IPS-15b (cell line): Measurements from ENCODE around the gene ARF1.

Source experiments
- H3K27me3 ChIP-seq: one replicate; pipeline ENCODE4 v1.6.1; 2013; ENCODE audit warnings: low read length; ENCODE audit not compliant: control insufficient read depth, insufficient read depth
- H3K36me3 ChIP-seq: one replicate; pipeline ENCODE4 v1.6.1; 2013; ENCODE audit warnings: low read length; ENCODE audit not compliant: control insufficient read depth, insufficient read depth
- H3K4me1 ChIP-seq: one replicate; pipeline ENCODE4 v1.6.1; 2013; ENCODE audit warnings: mild to moderate bottlenecking, low read length; ENCODE audit not compliant: control insufficient read depth, insufficient read depth
- H3K4me3 ChIP-seq: one replicate; pipeline ENCODE4 v1.5.1; 2013; ENCODE audit warnings: low read depth, low read length
- H3K9ac ChIP-seq: one replicate; pipeline ENCODE4 v1.6.1; 2013; ENCODE audit warnings: low read depth, mild to moderate bottlenecking, low read length
- H3K9me3 ChIP-seq: one replicate; pipeline ENCODE4 v1.6.1; 2013; ENCODE audit warnings: mild to moderate bottlenecking, low read length; ENCODE audit not compliant: control insufficient read depth, insufficient read depth

ARF1 gene

GRCh38 chr1:228084325-228084724 lies 1.8 kb downstream of the ARF1 start:
- Histone ChIP-seq H3K4me3 (peak overlapping the region; percentile 77), H3K36me3 (no peaks in the 10 kb centered on the region), H3K9ac (no peak overlapping the region), H3K4me1 (peaks cover 4% of the 10 kb centered on the region), H3K27me3 (peaks cover 3% of the 10 kb centered on the region), H3K9me3 (no peaks in the 10 kb centered on the region)

DNA sequence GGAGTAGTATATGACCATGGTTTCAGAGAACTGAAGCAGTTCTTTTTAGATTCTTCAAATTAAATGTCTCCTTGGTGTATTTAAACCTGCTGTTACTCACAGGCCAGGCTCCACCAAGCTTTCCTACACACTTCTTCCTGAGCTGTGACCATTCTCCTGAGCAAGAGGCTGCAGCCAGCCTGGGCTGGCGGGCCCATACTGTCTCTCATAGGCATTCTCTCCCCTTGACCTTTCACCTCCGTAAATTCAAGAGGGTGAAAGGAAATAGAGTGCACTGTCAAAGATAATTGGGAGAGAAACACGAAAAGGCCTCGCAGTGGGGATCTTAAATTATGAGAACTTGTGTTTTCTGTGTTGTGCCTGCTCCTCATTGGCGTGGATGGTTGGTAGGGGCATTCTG lies 2.3 kb downstream of the ARF1 start:
- Histone ChIP-seq H3K4me1 (peaks cover 4% of the 10 kb centered on the region), H3K27me3 (no peaks in the 10 kb centered on the region), H3K9me3 (no peaks in the 10 kb centered on the region), H3K4me3 (peak overlapping the region; percentile 77), H3K9ac (no peak overlapping the region), H3K36me3 (no peaks in the 10 kb centered on the region)

- Histone ChIP-seq H3K9me3 (no peaks in the 10 kb centered on the region), H3K4me1 (peaks cover 4% of the 10 kb centered on the region), H3K27me3 (no peaks in the 10 kb centered on the region), H3K4me3 (no peak overlapping the region), H3K36me3 (no peaks in the 10 kb centered on the region), H3K9ac (no peak overlapping the region)
Measured at GRCh38 chr1:228085287-228085951, 2.9 kb downstream of the ARF1 start.

DNA sequence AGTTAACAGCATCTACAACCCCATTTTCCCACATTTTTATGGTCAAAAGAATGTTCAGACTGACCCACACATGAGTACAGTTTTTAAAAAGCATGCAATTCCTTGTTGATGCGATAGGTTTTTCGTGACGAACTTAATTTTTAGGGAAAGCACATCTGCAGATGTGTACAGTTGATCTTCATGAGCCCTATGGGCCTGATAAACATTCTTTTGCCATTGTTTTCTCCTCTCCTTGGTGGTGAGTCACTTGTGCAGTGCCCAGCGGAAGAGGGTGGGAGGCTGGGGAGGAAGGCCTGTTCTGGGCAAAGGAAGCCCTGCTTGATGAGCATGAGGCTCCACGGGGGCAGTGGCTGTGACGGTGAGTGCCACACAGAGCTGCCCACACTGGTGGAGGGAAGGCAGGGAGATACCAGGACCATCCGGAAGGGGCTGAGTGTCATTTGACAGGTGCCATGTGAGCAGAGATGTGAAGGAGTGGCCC lies 5.3 kb downstream of the ARF1 start:
- H3K9me3 ChIP-seq, result no peaks in the 10 kb centered on the region
- H3K4me3 ChIP-seq, result no peak overlapping the region
- H3K27me3 ChIP-seq, result no peaks in the 10 kb centered on the region
- no peak overlapping the region for H3K9ac ChIP-seq
- peaks cover 4% of the 10 kb centered on the region for H3K4me1 ChIP-seq
- H3K36me3 ChIP-seq, result peaks cover 3% of the 10 kb centered on the region

GRCh38 chr1:228088586-228089498 lies 6.3 kb downstream of the ARF1 start:
- Histone ChIP-seq H3K9ac (no peak overlapping the region), H3K4me3 (no peak overlapping the region), H3K9me3 (no peaks in the 10 kb centered on the region), H3K4me1 (peaks cover 4% of the 10 kb centered on the region), H3K27me3 (no peaks in the 10 kb centered on the region), H3K36me3 (peaks cover 3% of the 10 kb centered on the region)

- H3K36me3 ChIP-seq, result peaks cover 3% of the 10 kb centered on the region
- no peaks in the 10 kb centered on the region for H3K4me1 ChIP-seq
Measured at GRCh38 chr1:228089519-228090380, 7.2 kb downstream of the ARF1 start.

GRCh38 chr1:228090613-228091081 lies 8.1 kb downstream of the ARF1 start:
- Histone ChIP-seq H3K9me3 (no peaks in the 10 kb centered on the region), H3K4me3 (no peak overlapping the region), H3K27me3 (no peaks in the 10 kb centered on the region), H3K36me3 (peaks cover 3% of the 10 kb centered on the region), H3K9ac (no peak overlapping the region), H3K4me1 (no peaks in the 10 kb centered on the region)

More at GRCh38 chr1:228089519-228090380, 7.2 kb downstream of the ARF1 start:
- no peak overlapping the region for H3K4me3 ChIP-seq
- no peaks in the 10 kb centered on the region for H3K9me3 ChIP-seq
- H3K27me3 ChIP-seq, result no peaks in the 10 kb centered on the region
- H3K9ac ChIP-seq, result no peak overlapping the region

DNA sequence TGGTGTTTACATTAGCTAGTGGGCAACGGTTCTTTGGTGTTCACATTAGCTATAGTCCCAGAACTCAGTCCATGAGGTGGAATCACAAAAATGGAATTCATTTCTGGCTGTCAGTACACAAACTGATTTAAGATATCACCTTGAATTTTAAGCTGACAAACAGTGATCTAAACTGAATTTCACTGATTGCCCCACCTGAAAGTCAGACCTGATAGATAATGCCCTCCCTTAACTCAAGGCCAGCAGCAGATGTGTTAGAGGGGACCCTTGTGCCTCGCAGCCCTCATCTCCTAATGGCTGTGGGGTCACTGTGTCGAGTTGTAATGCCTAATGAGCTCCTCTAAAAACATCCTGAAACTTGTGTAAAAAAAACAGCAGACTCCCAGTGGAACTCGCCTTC lies 8.6 kb downstream of the ARF1 start:
- Histone ChIP-seq H3K4me3 (no peak overlapping the region), H3K4me1 (no peaks in the 10 kb centered on the region), H3K36me3 (peaks cover 3% of the 10 kb centered on the region), H3K9ac (no peak overlapping the region), H3K27me3 (no peaks in the 10 kb centered on the region), H3K9me3 (no peaks in the 10 kb centered on the region)

GRCh38 chr1:228092342-228093049 lies 10.0 kb downstream of the ARF1 start:
- H3K36me3 ChIP-seq, result peaks cover 3% of the 10 kb centered on the region
- no peaks in the 10 kb centered on the region for H3K9me3 ChIP-seq
- no peaks in the 10 kb centered on the region for H3K4me1 ChIP-seq

DNA sequence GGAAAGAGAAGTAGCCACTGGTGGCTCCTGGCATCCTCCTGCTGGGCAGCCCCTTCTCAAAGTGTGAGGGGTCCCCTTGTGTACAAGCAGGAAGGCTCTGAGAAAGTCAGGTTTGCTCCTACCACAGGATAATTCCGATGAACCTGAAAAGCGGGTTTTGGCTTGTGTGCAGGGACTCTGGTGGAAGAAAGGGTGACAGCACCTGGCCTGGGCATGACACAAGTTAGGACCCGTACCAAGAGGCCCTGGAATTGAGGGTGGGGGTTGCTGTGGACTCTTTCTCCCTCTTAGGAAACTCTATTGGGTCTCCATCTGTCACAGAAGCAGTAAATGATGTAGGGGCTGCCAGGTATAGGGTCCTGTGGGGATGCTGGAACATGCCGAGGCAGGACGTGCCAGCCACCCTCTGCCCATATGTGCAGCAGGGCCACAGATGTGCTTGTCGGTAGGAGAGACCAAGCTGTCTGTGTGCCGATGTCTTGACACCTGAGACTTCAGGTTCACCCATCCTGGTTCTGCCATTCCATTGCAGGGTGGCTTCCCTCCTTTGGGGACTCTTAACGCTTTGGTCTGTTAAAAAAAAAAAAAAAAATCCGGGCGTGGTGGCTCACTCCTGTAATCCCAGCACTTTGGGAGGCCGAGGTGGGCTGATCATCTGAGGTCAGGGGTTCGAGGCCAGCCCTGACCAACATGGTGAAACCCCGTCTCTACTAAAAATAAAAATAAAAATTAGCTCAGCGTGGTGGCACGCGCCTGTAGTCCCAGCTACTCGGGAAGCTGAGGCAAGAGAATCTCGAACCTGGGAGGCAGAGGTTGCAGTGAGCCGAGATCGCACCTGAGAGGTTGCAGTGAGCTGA lies 10.8 kb downstream of the ARF1 start:
- no peaks in the 10 kb centered on the region for H3K27me3 ChIP-seq
- no peaks in the 10 kb centered on the region for H3K4me1 ChIP-seq
- no peak overlapping the region for H3K4me3 ChIP-seq
- H3K9me3 ChIP-seq, result no peaks in the 10 kb centered on the region
- H3K36me3 ChIP-seq, result peaks cover 5% of the 10 kb centered on the region
- H3K9ac ChIP-seq, result no peak overlapping the region

More at GRCh38 chr1:228092342-228093049, 10.0 kb downstream of the ARF1 start:
- no peak overlapping the region for H3K4me3 ChIP-seq
- no peaks in the 10 kb centered on the region for H3K27me3 ChIP-seq
- no peak overlapping the region for H3K9ac ChIP-seq
